Mucosa of descending colon (tissue), 3 donors: ENCODE measurements around the gene DNAL1. TPM values are rescaled to one million over a fixed set of nuclear protein-coding genes. Genes with fewer than 3 reads are reported as not detected.

Source experiments
- ATAC-seq: fragments of 200-7000 bp; cut with Tn5 transposase; one replicate; pipeline ENCODE4 v1.9.1; 2020; ENCODE audit warnings: mild to moderate bottlenecking, moderate library complexity
- DNase-seq, 3 donors: peaks; one replicate each; pipeline ENCODE4 v3.0.0-alpha.2; 2020
- H3K36me3 ChIP-seq: fragments of 200-600 bp; one replicate; pipeline ENCODE4 v1.8.0; 2021; ENCODE audit warnings: low read depth, mild to moderate bottlenecking
- H3K4me1 ChIP-seq: fragments of 200-600 bp; one replicate; pipeline ENCODE4 v1.8.0; 2021; ENCODE audit warnings: low read depth, mild to moderate bottlenecking
- H3K4me3 ChIP-seq: fragments of 200-600 bp; one replicate; pipeline ENCODE4 v1.8.0; 2021; ENCODE audit warnings: mild to moderate bottlenecking
- H3K9me3 ChIP-seq: fragments of 200-600 bp; one replicate; pipeline ENCODE4 v1.8.0; 2021; ENCODE audit warnings: mild to moderate bottlenecking
- CTCF ChIP-seq: fragments of 200-600 bp; IDR thresholded peaks from one replicate; pipeline ENCODE4 v1.8.0; 2022; ENCODE audit warnings: antibody characterized with exemption, mild to moderate bottlenecking
- intact Hi-C, 2 donors: fragments of 100-400 bp; cut with DNase I in 1 of 2; cut with micrococcal nuclease in 1 of 2; formaldehyde crosslinking; loops; one replicate each; pipeline versions ENCODE4 v1.11.0 to v1.11.1; 2022; cut with DNase I, micrococcal nuclease
- total RNA-seq, 3 donors: library from RNA; stranded (reverse); fragmentation: NEBNext Ultra II Directional in 2 of 3; extraction: Animal tissue kit (Norgen Biotek cat#: 25700) in 2 of 3; gene quantifications; one replicate each; pipeline versions ENCODE4 v1.2.1 to v1.2.4, GENCODE V29; 2021 to 2023
- donor health status: DM: no; HTN: no; CAD: no; lungs with moderate emphysema.
- donor health status: DM: no; HTN: no; CAD: no.
- donor health status: DM: no; HTN: yes; CAD: no.

The DNAL1 gene
- total RNA-seq, 3 donors from 2014 or later, result 7.0 to 18.9 (median 7.6) TPM

- ATAC-seq (no peak), DNase-seq (peak in 1 of 3 donors; percentile 33)
- peaks cover 81% of the 10 kb centered on the region for H3K4me1 ChIP-seq
- H3K9me3 ChIP-seq, result no peaks in the 10 kb centered on the region
- no peak overlapping the region for H3K4me3 ChIP-seq
- TF ChIP-seq CTCF, result no peak
- intact Hi-C loops, result no loop called here
- peaks cover 5% of the 10 kb centered on the region for H3K36me3 ChIP-seq
These were observed 97.9 kb downstream of the DNAL1 start for GRCh38 chr14:73742520-73743238.

- peaks cover 89% of the 10 kb centered on the region for H3K4me1 ChIP-seq
- peaks cover 5% of the 10 kb centered on the region for H3K36me3 ChIP-seq
- no peak overlapping the region for H3K4me3 ChIP-seq
- peak; percentile 4 for ATAC-seq
- intact Hi-C loops, result no loop called here
- DNase-seq, result peak; percentile 66 to 86 (median 73)
- H3K9me3 ChIP-seq, result no peaks in the 10 kb centered on the region
- TF ChIP-seq CTCF, result no peak
These were observed 98.7 kb downstream of the DNAL1 start for GRCh38 chr14:73743431-73743931.

GRCh38 chr14:73744175-73744867, 99.5 kb downstream of the DNAL1 start:
- Histone ChIP-seq H3K4me1 (peaks cover 98% of the 10 kb centered on the region), H3K36me3 (no peaks in the 10 kb centered on the region), H3K9me3 (no peaks in the 10 kb centered on the region), H3K4me3 (no peak overlapping the region)
- DNase-seq (peak in 2 of 3 donors; percentile 43 to 51), ATAC-seq (peak; percentile 24)
- intact Hi-C loops, result no loop called here
- no peak for TF ChIP-seq CTCF

GRCh38 chr14:73744874-73745529, 100.2 kb downstream of the DNAL1 start:
- no peaks in the 10 kb centered on the region for H3K9me3 ChIP-seq
- no peaks in the 10 kb centered on the region for H3K36me3 ChIP-seq
- intact Hi-C loops, result no loop called here
- peak; percentile 87 to 88 (median 88) for DNase-seq
- no peak overlapping the region for H3K4me3 ChIP-seq
- peaks cover 99% of the 10 kb centered on the region for H3K4me1 ChIP-seq
- no peak for TF ChIP-seq CTCF
- peak; percentile 74 for ATAC-seq

- peaks cover 99% of the 10 kb centered on the region for H3K4me1 ChIP-seq
- DNase-seq (peak in 1 of 3 donors; percentile 27), ATAC-seq (no peak)
- no peak for TF ChIP-seq CTCF
- H3K9me3 ChIP-seq, result no peaks in the 10 kb centered on the region
- intact Hi-C loops, result no loop called here
- H3K4me3 ChIP-seq, result no peak overlapping the region
- H3K36me3 ChIP-seq, result no peaks in the 10 kb centered on the region
These were observed 101.1 kb downstream of the DNAL1 start for GRCh38 chr14:73745571-73746519.
